DMS153 (cell line): ENCODE data around the gene MEGF6.
"Not testable (repeated sequence)": the region's sequence is repeated elsewhere in the genome, so short reads cannot be mapped to it uniquely, and the experiment has no call there.

ENCODE experiments used
- DNase-seq: peaks from one replicate; lab custom pipeline; 2025; lab: John Stamatoyannopoulos, UW

The MEGF6 gene

DNA sequence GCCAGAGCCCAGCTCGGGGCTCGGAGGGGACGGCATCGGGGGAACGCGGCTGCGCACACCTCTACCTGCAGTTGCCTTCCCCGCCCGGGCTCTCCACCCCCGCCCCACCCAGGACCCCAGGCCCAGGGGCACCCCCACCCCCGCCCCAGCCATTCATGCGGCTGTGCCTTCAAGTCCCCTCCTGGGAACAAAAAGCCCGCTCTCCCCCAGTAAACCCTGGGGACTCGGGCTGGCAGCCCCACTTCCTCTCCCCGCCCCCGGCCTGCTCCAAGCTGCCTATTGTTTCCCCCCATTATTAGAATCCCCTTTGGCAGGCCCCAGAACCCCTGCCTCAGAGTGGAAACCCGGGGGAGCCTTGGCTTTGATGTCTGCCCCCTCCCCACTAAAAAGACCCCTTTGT lies 18.0 kb downstream of the MEGF6 start:
- DNase-seq, result no peak

DNA sequence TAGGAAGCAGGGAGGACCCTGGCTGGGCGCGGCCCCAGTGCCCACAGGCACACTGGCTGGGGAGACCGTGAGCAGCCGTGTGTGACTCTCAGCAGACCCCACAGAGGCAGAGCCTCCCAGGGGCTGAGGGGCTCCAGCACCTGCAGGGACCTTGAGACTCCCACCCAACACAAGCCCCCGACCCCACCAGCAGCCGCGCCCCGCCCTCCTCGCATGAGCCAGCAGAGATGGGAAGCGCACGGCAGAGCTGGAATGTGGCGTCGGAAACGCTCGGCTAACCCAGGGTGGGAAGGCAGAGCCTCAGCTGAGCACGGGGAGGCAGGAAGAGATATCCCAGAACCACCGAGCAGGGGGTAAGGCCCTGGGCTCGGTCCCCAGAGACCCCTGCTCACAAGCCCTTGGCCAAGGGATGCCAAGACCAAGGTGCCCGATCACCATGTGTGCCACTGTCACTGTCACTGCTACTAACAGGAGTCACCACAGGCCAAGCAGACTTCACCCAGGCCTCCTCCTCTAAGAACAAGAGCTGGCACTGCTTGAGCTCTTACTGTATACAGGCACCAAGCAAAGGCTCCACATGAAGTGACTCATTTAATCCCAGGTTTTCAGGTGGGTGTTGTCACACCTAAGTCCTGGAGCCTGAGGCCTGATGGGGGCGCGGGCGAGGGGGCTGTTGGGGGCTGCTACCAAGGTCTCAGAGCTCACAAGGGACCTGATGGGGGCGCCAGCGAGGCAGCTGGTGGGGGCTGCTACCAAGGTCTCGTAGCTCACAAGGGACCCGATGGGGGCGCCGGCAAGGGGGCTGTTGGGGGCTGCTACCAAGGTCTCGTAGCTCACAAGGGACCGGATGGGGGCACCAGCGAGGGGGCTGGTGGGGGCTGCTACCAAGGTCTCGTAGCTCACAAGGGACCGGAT lies 20.1 kb downstream of the MEGF6 start:
- DNase-seq, result no peak

DNA sequence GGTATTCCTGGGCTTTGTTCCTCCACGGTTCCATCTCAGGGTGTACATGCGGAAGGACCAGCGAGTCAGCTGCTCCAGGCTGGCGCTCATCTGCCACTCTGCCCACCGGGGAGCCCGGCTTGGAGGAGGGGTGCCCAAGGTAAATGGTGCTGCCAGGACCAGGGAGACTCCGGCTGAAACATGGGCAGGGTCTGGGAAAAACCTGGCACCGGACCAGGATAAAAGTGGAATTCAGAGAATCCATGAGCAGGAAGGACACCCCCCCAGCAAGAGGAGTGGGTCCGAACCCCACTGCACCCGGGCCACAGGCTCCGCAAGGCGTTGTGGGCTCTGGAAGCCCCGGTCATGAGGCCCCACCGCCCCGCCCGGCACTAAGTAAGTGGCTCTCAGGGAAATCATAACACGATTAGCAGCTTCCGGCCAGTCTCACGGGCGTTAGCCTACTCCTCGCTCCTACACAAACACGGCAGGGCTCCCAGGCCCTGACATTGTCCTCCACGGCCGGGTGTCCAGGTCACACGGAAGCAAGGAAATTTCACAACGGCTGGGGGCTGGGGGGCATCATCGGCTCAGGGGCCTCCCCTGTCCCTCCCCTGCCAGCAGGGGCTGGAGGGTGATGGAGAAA lies 21.1 kb downstream of the MEGF6 start:
- no peak for DNase-seq

DNA sequence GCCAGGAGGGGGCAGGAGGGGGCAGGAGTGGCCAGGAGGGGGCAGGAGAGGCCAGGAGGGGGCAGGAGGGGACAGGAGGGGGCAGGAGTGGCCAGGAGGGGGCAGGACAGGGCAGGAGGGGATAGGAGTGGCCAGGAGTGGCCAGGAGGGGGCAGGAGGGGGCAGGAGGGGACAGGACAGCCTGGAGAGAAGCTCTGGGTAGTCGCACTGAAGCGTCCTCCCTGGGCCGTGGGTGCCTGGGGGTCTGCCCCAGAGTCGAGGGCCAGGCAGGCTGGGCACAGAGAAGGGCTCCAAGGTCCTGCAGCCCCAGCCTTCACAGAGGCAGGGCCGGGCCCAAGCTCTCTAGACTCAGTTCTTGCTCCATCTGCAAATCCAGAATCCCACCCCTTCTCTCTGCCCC lies 22.9 kb downstream of the MEGF6 start:
- no peak for DNase-seq

DNA sequence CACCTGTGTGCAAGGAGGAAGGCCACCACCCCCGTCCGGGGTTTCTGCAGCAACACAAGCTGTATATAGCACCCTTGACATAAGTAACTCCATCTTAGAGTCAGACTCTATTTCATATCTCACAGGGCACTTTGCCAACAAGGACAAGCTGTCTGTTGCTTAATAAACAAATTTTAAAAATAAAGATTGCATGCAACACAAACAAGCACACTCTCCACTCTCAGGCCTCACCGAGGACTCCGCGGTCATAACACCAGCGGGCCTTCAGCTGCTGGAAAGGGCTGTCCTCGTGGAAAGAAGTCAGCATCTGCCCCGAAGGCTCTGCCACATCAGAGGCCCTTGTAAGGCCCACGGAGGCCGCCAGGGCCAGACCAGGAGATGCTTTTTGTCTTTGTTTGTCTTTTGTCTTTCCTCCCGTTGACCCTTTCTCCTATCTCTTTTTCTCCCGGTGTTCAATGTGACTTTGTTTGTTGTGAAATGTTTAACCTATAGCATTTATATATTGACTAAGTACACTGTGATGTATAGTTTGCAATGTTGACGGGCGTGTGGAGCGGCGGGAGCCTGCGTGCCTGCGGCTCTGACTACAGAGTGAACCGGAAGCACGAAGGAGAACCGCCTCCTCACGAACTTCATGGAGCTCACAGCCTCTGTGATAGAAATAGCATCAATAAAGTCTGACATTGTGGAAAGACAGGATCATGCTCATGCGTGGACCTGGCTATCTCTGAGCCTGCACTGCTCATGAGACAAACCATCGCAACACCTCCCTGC lies 24.1 kb downstream of the MEGF6 start:
- DNase-seq, result no peak

DNA sequence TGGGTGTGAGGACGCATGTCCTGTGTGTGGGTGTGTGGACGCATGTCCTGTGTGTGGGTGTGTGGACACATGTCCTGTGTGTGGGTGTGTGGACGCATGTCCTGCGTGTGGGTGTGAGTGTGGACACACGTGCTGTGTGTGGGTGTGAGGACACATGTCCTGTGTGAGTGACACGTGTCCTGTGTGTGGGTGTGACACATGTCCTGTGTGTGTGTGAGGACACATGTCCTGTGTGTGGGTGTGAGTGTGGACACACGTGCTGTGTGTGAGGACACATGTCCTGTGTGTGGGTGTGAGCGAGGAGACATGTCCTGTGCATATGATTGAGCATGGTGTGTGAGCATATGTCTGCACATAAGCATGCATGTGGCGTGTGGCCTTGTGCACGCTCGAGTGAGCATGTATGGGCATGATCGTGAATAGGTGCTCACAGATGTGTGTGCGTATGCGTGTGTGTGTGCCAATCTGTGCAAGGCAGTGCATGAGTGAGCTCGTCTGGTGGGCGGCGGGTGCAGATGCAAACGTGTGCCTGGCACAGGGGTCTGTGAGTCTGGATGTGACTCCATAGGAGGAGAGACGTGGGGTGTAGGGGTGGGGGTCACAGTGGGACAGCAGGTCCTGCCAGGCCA lies 25.3 kb downstream of the MEGF6 start:
- no peak for DNase-seq

GRCh38 chr1:3585353-3585868 lies 25.9 kb downstream of the MEGF6 start:
- not testable (repeated sequence) for DNase-seq

- DNase-seq, result no peak
Measured at GRCh38 chr1:3584915-3585314, 26.4 kb downstream of the MEGF6 start.

- not testable (repeated sequence) for DNase-seq
Measured at GRCh38 chr1:3583751-3584150, 27.6 kb downstream of the MEGF6 start.

DNA sequence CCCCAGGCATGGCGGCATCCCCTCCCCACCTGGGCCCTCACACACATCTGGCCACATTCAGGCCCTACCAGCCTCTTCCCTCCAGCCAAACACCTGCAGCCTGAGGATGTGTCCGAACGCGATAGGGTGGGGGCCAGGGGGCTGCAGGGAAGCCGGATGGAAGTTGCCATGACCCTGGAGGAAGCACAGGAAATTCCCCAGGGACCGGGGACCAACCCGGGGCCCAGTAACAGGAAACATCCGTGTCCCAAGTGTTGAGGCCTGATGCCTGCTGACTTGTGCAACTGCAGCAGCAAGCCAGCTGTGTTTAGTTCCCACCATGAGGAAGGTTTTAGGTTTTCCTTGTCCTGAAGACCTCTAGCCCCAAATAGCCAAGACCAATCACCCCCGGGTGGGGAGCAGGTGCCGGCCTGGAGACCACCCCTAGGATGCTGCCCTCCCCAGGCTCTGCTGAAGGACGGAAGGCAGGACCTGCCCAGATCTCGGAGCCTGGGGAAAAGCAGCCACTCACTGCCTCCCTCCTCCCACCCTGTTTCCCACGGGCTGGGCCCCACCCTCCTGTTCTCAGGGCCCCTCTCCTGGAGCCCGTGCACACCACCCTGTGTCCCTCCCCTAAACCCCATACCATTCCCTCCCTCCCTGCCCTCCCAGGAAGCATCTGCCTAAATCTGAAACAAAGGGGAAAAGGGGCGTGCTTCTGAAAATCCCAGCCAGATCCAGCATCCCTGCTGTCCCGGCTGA lies 29.8 kb downstream of the MEGF6 start:
- DNase-seq, result no peak

DNA sequence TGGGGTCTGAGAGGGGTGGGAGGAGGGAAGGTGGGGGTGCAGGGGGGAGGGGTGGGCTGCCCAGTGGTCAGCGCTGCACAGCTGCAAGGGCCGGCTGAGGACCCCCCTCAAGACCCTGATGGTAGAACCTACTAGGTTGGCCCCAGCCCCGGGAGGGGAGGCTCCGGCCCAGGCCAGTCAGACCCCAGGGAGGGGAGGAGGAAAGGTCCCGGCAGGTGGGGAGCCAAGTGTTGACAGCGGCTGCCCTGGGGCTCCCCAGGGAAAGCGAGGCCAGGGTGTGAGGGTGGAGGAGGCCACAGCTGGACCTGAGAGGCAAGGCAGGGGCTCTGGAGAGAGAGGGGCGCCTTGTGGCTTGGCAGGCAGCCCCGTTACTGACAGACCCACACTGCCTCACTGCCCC lies 31.1 kb downstream of the MEGF6 start:
- no peak for DNase-seq

- DNase-seq, result no peak
Measured at GRCh38 chr1:3579626-3580025, 31.7 kb downstream of the MEGF6 start.

- DNase-seq, result no peak
Measured at GRCh38 chr1:3578906-3579305, 32.4 kb downstream of the MEGF6 start.

- DNase-seq, result no peak
Measured at GRCh38 chr1:3578433-3578805, 32.9 kb downstream of the MEGF6 start.

- DNase-seq, result no peak
Measured at GRCh38 chr1:3577711-3578432, 33.4 kb downstream of the MEGF6 start.

DNA sequence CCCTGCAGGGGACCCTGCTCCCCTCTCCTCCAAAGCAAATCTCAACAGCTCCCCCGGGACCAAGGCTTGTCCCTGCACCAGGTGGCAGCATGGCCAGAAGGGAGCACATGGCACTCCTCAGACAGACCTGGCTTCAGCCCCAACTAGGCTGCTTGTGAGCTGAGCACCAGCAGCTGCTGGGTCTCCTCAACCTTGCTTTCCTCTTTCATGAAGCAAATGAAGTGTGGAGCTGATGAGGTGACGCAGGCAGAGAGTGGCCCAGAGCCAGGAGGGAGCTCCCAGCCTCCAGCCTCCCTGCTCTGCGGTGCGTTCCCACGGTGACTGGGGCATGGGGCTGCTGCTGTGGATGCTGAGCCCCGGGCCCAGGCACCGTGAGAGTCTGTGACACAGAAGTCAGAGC lies 34.0 kb downstream of the MEGF6 start:
- no peak for DNase-seq

DNA sequence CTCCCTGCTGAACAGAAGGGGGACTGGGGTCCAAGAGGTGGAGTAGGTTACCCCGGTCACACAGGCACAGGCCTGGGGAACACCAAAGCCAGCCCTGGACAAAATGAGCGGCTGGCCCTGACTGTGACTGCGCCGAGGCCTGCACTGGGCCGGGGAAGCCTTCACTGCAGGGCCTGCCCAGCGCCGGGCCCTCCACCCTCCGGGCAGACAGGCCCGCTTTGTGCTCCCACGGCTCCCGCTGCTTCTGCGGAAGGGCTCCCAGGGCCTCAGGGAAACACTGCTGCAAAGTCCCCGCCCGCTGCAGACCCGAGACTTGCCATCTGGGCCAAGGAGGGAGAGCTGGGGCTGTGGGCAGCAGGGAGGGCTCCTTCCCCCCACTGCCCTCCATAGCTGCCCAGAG lies 35.3 kb downstream of the MEGF6 start:
- no peak for DNase-seq

GRCh38 chr1:3575515-3575914 lies 35.8 kb downstream of the MEGF6 start:
- not testable (repeated sequence) for DNase-seq

DNA sequence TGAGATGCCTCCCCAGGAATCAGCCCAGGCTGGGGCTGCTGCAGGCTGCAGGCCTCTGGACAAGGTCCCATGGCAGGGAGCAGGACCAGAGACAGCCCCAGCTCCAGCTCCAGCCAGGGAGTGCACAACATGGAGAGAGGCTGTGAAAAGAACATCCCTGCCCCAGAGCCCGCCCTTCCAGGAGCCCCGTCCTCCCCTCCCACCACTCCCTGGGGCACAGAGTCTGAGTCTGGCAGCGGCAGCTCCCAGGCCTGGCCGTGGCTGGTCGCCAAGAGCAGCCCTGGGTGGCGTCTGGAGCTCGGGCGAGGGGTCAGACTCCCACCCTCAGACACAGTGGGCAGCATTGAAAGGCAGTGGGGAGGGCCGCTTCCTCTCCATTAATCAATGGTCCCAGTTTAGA lies 37.8 kb downstream of the MEGF6 start:
- no peak for DNase-seq

DNA sequence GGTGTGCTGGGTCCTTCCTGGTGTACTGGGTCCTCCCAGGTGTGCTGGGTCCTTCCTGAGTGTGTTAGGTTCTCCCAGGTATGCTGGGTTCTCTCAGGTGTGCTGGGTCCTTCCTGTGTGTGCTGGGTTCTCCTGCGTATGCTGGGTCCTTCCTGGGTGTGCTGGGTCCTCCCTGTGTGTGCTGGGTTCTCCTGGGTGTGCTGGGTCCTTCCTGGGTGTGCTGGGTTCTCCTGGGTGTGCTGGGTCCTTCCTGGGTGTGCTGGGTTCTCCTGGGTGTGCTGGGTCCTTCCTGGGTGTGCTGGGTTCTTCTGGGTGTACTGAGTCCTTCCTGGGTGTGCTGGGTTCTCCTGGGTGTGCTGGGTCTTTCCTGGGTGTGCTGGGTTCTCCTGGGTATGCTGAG lies 38.7 kb downstream of the MEGF6 start:
- not testable (repeated sequence) for DNase-seq

- DNase-seq, result no peak
Measured at GRCh38 chr1:3571263-3571662, 40.0 kb downstream of the MEGF6 start.
